Stimulated activated CD4-positive, alpha-beta T cell treated with anti-CD3 and anti-CD28 coated beads, TNF-alpha, amount 100 ng/mL, for 4 hours (primary cell): ENCODE measurements around the gene MITF.

Experiments used
- DNase-seq, 3 experiments: peaks; one replicate each; pipeline ENCODE4 v3.0.0-alpha.2; 2020; ENCODE audit warnings: low read depth in 3 of 3

MITF gene

DNA sequence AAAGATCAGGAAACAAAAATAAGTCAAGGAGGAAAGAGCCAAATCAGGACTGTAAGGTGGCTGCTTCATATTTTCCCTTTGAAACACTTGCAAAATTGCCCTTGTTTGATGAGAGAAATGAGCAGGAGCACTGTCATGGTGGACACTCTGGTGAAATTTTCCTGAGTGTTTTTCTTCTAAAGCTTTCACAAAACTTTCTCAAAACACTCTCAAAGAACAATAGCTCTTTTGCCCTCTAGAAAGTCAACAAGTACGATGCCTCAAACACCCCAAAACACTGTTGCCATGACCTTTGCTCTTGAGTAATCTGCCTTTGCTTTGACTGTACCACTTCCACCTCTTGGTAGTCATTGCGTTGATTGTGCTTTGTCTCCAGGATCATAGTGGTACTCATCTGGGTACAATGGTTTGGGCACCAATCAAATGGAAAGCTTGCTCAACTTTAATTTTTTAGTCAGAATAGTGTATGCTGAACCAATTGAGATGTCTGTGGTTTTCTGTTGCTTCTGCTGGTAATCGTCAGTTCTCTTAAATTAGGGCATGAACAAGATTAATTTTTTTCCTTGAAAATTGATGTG is 13.2 kb upstream of the MITF start:
- DNase-seq: no peak

DNA sequence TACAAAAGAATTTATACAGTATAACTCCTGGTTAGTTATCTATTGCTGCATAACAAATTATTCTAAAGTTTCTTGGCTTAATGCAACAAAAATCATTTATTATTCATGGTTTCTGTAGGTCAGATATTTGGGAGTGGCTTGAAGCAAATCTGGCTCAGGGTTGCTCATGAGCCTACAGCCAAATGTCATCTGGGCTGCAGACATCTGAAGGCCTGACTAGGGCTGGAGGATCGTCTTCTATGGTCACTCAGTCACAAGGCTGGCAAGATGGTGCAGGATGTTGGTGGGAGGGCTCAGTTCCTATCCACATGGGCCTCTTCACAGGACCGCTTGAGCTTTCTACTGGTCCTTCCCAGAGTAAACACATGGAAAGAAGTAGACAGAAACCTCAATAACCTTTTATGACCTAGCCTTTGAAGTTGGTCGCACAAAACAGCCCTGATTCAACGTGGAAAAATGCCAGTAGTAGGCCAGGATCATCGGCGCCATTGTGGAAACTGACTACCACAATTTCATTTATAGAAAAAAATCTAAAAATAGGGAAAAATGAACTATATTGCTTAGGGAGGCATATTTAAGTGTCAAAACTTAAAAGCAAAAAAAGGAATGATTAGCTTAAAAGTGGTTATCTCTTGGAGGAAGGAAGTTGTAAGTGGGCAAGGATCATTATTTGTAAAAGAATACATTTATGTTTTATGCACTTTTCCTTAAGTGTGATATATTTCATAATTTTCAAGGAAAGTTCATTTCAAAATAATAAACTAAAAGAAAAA is 9.9 kb upstream of the MITF start:
- no peak for DNase-seq

DNA sequence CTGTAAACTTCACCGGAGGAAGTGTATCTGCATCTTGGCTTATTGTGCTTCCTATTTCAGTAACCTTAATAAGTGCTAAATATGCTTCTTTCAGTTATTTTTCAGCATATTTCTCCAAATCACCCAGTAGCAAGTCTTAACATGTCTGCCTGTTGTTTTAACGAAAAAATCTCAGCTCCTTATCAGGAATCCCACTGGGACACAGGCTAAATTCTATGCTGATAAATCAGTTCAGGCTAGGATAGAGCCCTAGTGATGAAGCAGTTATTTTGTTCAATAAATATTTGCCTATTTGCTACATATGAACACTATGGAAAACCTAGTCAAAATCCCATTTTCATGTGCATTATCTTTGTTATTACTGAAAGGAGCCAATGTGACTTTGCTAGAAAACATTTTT is 8.2 kb upstream of the MITF start:
- DNase-seq: no peak

DNA sequence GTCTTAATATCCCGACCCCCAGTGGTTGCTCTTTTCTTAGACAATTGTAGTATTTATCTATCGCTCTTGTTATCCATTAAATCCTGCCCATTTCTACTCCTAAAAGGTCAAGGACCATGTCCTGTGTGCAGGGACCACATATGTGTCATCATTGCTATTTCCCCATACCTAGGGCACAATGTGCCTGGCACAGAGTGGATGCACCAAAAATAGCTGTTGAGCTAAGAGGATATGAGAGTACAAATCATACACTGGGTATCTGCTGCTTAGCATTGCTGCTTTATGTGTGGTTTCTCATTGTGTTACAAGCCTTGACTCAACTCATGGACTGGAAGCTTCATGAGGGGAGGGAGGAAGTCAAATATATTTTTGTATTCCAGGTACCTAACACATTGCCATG is 3.4 kb upstream of the MITF start:
- DNase-seq: no peak

DNA sequence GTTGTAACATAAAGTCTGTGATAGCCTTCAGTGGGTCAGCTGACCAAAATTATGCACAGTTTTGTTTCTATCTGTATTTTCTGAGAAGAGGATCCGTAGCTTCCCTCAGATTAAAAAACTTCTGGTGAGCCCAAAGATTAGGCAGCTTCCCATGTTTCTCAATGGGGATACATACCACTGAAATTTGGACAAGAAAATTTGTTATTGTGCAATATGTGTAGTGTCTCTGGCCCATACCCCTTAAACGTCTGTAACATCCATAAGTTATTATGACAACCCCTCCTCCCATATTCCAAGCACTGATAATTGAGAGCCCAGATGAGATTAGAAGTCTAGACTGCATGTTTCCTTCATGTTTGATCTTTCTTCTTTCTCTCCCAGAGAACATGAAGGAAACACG is 1.9 kb upstream of the MITF start:
- DNase-seq: no peak

DNA sequence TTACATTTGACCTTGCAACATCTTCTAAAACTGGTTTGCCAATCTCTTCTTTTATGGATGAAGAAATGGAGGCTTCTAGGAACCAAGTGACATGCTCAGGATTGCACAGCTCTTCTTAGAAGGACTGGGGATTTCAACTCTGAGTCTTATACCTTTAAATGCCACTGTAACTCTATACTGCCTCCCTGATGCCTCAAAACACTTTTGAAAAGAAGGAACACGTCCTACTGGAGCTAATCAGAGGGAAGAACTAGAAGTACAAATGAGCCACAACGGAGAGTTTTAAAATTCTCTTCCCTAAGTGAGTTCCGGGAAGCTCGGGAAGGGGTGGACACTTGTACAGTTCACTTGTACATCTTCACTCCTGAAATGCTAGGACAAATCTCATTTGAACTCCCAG is 949 bp upstream of the MITF start:
- DNase-seq: no peak

DNA sequence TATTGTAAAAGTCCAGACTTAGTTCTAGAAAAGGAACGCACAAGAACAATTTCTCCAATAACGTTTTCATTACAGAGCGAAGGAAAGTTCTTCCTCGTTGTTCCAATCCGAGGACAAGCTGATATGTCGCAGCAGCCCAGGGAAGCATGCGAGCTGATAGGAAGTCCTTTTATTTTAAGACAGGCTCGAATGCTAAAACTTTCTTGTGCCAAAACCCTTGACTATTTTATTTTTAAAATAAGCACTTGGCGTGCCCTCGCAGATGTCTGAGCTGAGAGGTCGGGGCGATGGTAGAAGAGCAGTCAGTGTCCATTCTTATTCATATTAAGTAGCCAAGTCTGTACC is 433 bp upstream of the MITF start:
- DNase-seq: no peak

DNA sequence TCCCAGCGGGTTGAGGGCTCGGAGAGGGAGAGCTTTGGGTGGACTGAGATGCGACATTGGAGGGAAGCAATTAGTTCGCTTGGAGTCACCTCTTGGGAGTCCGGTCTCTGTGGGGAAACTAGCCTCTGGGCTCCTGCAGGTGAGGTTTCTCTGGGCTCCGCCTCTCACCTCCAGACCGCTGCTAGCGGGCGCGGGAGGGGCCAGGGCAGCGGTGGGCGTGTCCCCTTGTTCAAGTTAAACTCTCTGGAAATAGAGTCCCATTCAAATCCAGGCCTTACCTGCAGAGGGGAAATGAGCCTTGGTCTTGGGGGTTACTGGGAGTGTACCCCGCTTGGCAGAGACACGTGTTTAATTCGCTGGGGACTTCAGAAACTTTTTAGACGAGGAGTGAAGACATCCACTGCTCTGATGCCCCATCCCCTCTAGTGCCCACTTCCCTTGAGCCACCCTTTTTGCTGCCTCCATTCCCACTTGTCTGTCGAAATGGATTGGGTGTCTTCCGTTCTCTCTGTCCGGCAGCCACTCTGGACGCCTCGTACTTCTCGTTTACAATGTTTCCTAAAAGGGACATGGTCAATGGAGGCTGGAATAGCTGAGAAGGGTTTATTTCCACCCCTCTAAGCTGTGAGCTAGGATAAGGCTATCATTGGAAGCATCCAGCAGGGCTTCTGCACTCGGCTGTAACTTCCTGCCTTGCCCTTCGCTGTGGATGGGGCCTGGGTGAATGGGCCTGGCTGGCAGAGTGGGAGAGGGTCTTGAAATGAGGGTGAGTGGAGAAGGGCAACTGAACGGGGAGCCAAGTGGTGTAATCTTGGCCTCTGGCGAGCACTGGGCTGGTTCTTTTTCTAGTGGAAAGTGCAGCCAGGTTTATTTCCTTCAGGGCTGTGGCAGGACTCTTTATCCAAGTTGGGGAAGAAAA is 1.1 kb downstream of the MITF start:
- no peak for DNase-seq

DNA sequence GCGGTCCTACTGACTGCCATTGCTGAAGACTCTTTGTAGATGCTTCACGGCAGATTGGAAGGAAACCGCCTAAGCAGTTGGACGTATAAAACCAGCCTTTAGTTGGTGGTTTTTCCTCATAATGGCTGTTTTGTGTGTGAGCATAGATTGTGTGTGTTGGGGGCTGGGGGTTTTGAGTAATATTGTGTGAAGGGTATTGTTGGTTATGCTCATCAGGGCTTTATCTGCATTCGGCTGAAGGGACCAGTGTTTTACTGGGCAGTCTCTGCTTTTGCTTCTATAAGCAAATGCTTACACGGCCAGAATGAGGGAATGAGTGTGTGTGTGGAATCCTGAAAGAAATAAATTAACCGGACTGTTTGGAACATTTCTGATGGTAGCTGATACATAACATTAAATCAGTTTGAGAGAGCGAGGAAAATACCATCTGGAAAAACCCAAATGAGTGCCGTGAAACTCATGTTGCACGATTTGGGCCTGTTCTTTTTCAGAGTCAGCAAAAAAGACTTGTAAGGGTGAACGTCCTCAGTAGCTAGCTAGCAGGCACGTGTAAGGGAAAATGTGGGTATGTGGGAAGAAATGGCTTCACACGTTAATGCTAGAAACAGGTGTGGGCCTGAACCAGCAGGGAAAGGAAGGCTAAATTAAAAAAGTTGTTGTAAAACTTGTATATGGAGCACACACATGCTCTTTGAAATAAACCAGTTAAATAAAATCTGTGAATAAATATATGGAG is 1.9 kb downstream of the MITF start:
- no peak for DNase-seq

DNA sequence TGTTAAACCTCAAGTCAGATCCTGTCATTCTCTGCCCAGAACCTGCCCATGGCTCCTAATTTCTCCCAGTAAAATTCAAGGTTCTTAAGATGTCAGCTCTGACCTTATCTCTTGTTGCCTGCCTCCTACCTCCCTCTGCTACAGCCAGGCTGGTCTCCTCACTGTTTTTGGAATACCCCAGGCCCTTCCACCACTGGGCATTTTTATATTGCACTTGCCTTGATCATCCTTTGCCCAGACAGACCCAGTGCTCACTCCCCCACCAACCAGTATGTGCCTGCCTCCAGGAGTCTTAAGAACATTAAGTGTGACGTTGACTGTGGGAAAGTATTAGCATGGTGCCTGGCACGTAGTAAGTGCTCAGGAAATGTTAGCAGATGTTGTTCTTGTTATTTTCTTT is 3.1 kb downstream of the MITF start:
- no peak for DNase-seq

DNA sequence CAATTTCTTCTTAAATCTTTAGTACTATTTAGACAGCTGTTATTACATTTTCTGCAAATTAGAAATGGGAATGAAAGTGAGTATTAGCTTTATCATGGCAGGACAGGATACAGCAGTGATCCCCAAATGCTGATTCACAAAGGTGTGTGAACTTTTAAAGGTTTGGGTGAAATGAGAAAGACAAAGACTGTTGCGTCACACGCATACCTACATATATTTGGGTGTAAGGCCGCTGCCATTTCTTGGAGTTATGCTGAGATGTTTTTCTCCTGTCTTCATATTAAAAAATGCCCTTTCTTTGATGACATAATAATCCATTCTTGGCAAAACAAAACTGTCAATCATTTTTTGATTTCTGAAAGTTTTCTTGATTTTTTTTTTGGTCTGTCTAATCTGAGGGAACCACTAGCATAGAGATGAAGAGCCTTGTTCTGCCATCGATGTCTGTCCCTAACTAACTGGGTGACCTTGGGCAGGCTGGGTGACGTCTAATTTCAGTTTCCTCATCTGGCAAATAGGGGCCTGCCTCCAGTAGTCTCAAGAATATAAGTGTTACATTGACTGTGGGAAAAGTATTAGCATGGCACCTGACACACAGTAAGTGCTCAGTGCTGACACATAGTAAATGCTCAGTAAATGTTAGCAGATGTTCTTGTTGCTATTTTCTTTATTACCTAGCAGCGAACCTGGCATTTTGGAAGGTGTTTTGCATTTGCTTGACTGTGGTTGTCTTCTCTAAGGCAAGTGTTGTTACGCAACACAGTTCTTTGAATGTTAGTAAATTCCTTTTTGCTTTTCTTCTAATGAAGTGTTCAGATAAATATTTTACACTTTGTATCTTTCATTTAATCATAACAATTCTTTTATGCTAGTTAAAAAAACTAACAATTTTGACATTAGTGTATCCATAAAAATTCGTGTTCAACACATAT is 5.0 kb downstream of the MITF start:
- no peak for DNase-seq

DNA sequence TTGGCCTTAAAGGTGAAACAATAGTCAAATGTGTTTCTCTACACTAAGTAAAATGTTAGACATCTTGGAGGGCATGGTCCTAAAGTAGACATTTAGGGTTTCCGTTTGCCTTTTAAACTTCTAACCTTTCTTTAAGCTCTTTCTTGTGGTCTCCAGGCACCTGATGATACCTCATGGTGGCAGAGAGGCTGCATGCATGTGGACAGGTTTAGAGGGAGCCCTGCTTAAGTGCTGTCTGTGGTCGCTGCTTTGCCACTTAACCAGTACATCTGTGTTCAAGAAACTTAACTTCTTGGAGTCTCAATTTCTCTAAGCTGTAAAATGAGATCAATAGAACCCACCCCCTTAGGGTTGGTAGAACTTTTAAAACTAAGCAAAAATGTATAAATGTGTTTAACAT is 6.2 kb downstream of the MITF start:
- DNase-seq: no peak

DNA sequence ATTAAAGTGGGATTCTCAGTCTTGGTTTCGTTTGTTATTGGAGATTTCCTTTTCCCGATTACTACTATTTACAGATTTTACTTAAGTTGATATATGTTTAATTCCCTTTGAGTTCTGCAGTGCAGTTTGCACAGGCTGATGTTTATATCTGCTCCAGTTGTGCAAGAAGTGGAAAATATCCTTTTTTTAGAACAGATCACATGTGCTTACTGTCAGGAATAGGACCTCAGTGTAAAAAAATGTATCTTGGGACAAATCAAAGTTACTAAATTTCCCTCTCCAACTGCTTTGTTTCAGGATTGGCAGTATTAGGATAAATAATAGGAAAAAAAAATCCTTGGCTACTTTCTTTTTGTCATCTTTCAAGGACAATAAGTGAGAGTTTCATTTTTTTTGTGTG is 6.9 kb downstream of the MITF start:
- DNase-seq: no peak

DNA sequence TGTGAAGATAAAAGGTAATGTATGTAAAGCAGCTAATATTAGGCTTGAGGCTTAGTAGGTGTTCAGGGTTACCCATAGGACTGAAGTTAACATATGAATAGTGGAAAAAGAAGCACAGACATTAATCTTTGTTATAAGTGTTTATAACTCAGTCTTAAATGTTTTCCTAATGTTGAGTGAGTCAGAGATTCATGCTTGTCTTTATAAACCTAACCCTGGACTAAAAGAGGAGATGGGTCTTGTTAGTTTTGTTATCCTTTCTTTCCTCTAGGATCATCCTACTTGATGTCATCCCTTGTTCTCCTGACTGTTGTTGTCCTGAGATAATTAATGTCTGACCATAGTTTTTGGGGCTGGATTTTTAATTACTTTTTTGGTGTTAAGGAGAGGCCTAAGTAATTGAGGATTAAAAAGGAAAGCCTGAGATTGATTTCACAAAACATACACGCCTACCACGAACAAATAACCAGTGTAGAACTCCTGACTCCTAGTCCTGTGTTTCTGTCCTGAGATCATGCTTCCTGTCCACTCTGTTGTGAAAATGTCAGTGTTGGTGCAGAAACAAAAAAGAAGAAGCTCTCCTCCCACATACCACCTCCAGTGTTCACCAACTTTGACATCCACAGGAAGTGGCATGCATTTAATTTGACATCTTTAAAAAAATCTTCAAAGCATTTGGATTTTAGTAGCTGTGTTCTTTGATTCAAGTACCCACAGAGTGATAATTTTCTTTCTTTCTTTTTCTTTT is 8.4 kb downstream of the MITF start:
- no peak for DNase-seq

DNA sequence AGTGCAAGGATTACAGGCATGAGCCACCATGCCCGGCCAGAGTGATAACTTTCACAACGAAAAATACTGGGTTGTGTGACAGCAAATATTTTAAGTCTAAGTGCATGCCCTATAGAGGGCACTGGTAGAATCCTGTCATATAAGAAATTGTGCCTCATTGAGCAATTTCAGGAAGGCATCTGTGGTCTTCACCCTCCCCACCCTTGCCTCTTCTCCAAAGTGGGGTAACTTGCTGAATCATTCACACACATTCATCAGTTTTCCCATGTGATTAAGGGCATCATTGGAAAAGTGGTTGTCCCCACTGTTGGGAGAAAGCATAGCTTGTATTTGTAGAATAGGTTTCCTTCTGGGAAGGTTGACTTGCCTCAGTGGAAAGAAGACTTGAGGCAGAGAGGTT is 9.2 kb downstream of the MITF start:
- DNase-seq: no peak

DNA sequence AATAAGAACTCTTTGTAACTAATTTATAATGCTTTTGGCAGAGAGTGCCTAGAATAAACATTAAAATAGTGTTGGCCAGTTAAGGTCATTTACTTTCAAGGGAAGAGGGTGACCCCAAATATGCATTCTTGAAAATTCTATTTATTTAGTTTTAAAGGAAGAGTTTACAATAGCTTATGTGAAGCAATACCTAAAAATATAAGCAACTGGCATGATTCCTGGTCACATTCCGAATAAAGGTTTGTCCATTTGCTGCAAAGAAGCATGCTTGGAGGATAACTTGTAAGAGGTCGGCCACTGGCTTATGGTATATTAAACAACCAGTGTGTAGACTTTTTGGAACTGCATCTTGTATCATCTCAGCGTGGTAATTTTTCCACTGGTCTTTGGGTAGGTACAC is 10.2 kb downstream of the MITF start:
- DNase-seq: no peak

DNA sequence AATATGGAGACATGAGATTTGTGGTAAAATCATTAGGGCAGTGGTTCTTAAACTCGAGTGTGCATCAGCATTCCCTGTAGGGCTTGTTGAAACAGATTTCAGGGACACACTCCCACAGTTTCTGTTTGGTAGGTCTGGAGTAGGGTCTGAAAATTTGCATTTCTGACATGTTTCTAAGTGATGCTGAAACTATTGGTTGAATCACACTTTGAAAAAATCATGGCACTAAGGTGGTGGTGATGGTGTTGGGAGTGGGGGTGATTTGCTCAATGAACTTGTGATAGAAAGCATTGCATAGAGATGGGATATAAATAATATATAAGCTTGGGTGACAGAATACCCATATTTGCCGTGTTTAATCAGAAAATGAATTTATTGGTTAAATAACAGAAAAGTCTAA is 11.3 kb downstream of the MITF start:
- DNase-seq: no peak

DNA sequence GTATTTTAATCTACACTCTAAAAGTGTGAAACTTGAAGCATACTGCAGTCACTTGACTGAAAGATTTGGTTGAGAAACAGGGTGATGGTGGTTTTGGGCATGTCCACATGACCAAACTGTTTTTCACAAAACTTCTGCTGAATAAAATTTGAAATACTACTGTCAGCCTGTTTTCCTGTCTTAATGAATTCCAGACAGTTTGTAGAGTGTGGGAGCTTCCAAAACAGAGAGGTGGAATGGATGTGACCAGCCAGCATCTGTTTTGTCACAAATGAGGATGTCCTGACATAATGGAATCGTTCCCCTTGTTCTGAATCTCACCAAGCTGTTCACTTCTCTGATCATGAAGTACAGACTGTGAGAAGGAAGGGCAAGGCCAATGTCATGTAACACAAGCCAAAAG is 11.8 kb downstream of the MITF start:
- DNase-seq: no peak

DNA sequence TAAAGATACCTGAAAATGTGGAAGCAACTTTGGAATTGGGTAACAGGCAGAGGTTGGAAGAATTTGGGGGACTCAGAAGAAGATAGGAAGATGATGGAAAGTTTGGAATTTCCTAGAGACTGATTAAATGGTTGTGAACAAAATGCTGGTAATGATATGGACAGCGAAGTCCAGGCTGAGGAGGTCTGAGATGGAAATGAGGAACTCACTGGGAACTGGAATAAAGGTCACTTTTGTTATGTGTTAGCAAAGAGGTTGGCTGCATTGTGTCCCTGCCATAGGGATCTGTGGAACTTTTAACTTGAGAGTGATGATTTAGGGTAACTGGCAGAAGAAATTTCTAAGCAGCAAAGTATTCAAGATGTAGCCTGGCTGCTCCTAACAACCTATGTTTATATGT is 13.0 kb downstream of the MITF start:
- no peak for DNase-seq

DNA sequence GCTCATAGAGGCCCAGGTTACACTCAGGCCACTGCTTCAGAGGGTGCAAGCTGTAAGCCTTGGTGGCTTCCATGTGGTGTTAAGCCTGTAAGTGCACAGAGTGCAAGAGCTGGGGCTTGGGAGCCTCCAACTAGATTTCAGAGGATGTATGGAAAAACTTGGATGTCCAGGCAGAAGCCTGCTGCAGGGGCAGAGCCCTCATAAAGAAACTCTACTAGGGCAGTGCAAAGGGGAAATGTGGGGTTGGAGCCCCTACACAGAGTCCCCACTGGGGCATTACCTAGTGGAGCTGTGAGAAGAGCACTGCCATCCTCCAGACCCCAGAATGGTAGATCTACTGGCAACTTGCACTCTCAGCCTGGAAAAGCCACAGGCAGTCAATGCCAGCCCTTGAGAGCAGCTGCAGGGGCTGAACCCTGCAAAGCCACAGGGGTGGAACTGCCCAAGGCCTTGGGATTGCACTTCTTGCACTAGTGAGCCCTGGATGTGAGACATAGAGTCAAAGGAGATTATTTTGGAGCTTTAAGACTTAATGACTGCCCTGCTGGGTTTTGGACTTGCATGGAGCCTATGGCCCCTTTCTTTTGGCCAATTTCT is 14.0 kb downstream of the MITF start:
- DNase-seq: no peak
